ENCODE results near the gene ADIPOQ. TPM values are rescaled to one million over a fixed set of nuclear protein-coding genes. Genes with fewer than 3 reads are reported as not detected.

ADIPOQ gene
- total RNA-seq, 1 experiment from 2014 or later, result not detected

Other genes starting within 250 kb of the ADIPOQ start
- gene AHSG, start 229.7 kb upstream of the ADIPOQ start, total RNA-seq (2014; rRNA removed), result not detected in 2 replicates
- gene FETUB, start 202.3 kb upstream of the ADIPOQ start, total RNA-seq (2014; rRNA removed), result not detected in 2 replicates
- not detected in 2 replicates for gene HRG, start 176.7 kb upstream of the ADIPOQ start, total RNA-seq (2014; rRNA removed)
- not detected in 2 replicates for gene KNG1, start 125.4 kb upstream of the ADIPOQ start, total RNA-seq (2014; rRNA removed)
- gene EIF4A2, start 59.1 kb upstream of the ADIPOQ start, total RNA-seq (2014; rRNA removed), result 204 and 233 TPM in 2 replicates
- gene RFC4, start 36.2 kb upstream of the ADIPOQ start, total RNA-seq (2014; rRNA removed), result 54.0 and 73.0 TPM in 2 replicates
- gene ST6GAL1, start 87.8 kb downstream of the ADIPOQ start, total RNA-seq (2014; rRNA removed), result 8.6 and 9.4 TPM in 2 replicates